Loucy (cell line): ENCODE data around the gene TMEM63A.

Source experiments
- EZH2phosphoT487 ChIP-seq: fragments of 200-600 bp; IDR thresholded peaks from 2 replicates; pipeline ENCODE4 v1.6.1; 2018; ENCODE audit warnings: antibody characterized with exemption, mild to moderate bottlenecking, moderate library complexity, borderline replicate concordance
- TF ChIP-seq, protein P1 (sequence below): fragments of 200-600 bp; sonication (generic); conservative IDR thresholded peaks from 2 replicates; pipeline ENCODE4 v1.5.1; 2014; ENCODE audit warnings: mild to moderate bottlenecking, antibody characterized with exemption, low read length

- TF ChIP-seq, protein P1, sequence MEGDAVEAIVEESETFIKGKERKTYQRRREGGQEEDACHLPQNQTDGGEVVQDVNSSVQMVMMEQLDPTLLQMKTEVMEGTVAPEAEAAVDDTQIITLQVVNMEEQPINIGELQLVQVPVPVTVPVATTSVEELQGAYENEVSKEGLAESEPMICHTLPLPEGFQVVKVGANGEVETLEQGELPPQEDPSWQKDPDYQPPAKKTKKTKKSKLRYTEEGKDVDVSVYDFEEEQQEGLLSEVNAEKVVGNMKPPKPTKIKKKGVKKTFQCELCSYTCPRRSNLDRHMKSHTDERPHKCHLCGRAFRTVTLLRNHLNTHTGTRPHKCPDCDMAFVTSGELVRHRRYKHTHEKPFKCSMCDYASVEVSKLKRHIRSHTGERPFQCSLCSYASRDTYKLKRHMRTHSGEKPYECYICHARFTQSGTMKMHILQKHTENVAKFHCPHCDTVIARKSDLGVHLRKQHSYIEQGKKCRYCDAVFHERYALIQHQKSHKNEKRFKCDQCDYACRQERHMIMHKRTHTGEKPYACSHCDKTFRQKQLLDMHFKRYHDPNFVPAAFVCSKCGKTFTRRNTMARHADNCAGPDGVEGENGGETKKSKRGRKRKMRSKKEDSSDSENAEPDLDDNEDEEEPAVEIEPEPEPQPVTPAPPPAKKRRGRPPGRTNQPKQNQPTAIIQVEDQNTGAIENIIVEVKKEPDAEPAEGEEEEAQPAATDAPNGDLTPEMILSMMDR = no peak
- TF ChIP-seq EZH2phosphoT487 = no peak
Observed at GRCh38 chr1:225923381-225923691, 41.2 kb upstream of the TMEM63A start.
